Pancreas (tissue), 10 donors: ENCODE measurements around the gene ABHD8. TPM values are rescaled to one million over a fixed set of nuclear protein-coding genes. Genes with fewer than 3 reads are reported as not detected.

Source experiments
- ATAC-seq, 4 donors: fragments of 200-7000 bp; cut with Tn5 transposase; one replicate each; pipeline versions ENCODE4 v1.8.0 to v1.9.1; 2020; ENCODE audit warnings: mild to moderate bottlenecking in 4 of 4, moderate library complexity in 4 of 4
- DNase-seq, 6 donors: peaks; one replicate each; pipeline ENCODE4 v3.0.0-alpha.2; 2020
- FAIRE-seq: peaks from 2 replicates; lab custom pipeline; 2012; peaks lifted over from hg19 to GRCh38; lab: Jason Lieb, UNC
- H3K27ac ChIP-seq, 4 donors: fragments of 200-600 bp; sonication (generic); 1 replicate in 3 of 4; 2 replicates in 1 of 4; pipeline versions ENCODE4 v1.5.0 to v1.8.0; 2020
- H3K27me3 ChIP-seq, 4 donors: fragments of 200-600 bp; one replicate each; pipeline ENCODE4 v1.8.0; 2021
- H3K36me3 ChIP-seq, 3 donors: fragments of 200-600 bp; sonication (generic) in 1 of 3; one replicate each; pipeline versions ENCODE4 v1.5.0 to v1.8.0; 2020 to 2021
- H3K4me1 ChIP-seq, 3 donors: fragments of 200-600 bp; one replicate each; pipeline ENCODE4 v1.8.0; 2021
- H3K4me3 ChIP-seq, 4 donors: fragments of 200-600 bp; sonication (generic) in 2 of 4; one replicate each; pipeline versions ENCODE4 v1.5.0 to v1.8.0; 2020 to 2021
- H3K9me3 ChIP-seq, 4 donors: fragments of 200-600 bp; one replicate each; pipeline ENCODE4 v1.8.0; 2021
- CTCF ChIP-seq, 4 donors: fragments of 200-600 bp; sonication (generic) in 3 of 4; IDR thresholded peaks; one replicate each; pipeline versions ENCODE4 v1.5.0 to v1.8.0; 2021; ENCODE audit warnings: antibody characterized with exemption in 4 of 4
- WGBS, 2 donors: extraction: QIAGEN DNeasy Blood & Tissue Kit; methylation state at CpG; one replicate each; pipeline ENCODE4 v1.1.7; 2013; 5-methylcytosine and 5-hydroxymethylcytosine counted together
- intact Hi-C, 3 donors: fragments of 100-400 bp; cut with DNase I; formaldehyde crosslinking; loops; one replicate each; pipeline versions ENCODE4 v1.11.1 to v1.14.2; 2022
- polyA plus RNA-seq, 2 donors: library from polyadenylated mRNA; stranded (reverse); fragments of 200-250 nt; gene quantifications; one replicate each; pipeline ENCODE4 v1.2.3, GENCODE V29; 2013
- total RNA-seq, 6 donors: library from RNA; stranded (reverse); fragmentation: NEBNext Ultra II Directional in 4 of 6; extraction: Animal tissue kit (Norgen Biotek cat#: 25700) in 4 of 6; gene quantifications; one replicate each; pipeline versions ENCODE4 v1.2.1 to v1.2.4, GENCODE V29; 2021 to 2023
- donor health status: healthy with polysubstance abuse.
- donor health status: DM: no; HTN: no; CAD: no; lungs with moderate emphysema.
- donor health status: DM: no; HTN: no; CAD: no.
- donor health status: control.
- donor health status: control.
- donor health status: Bipolar disorder and iron deficiency.
- donor health status: DM: yes; HTN: yes; CAD: no.
- donor health status: DM: no; HTN: no; CAD: no.
- donor health status: DM: no; HTN: no; CAD: no.
- donor health status: DM: yes; HTN: yes; CAD: no.

The ABHD8 gene
- total and polyA plus RNA-seq, 8 donors = 5.2 to 8.6 (median 6.6) TPM

GRCh38 chr19:17347877-17348276 is 44.7 kb upstream of the ABHD8 start:
- TF ChIP-seq CTCF (IDR thresholded peaks at IDR 0.05) = no peak
- WGBS, 2 donors = 63 to 65% methylated on average over 2 of the region's 2 CpGs
- Histone ChIP-seq H3K9me3 (no peaks in the 10 kb centered on the region), H3K4me3 (no peak overlapping the region), H3K27ac (peak overlapping the region in 1 of 4 donors; percentile 22), H3K27me3 (no peaks in the 10 kb centered on the region), H3K4me1 (no peaks in the 10 kb centered on the region), H3K36me3 (no peaks in the 10 kb centered on the region)
- FAIRE-seq = no peak
- intact Hi-C loops = loop anchor here in 1 of 3 donors (5.0 kb wide), 1 partner anchor 119 kb away; no protein-coding TSS in a partner anchor
- DNase-seq = no peak
- ATAC-seq = no peak

- WGBS, 2 donors = 26 to 51% methylated on average over 6 of the region's 6 CpGs
- Histone ChIP-seq H3K9me3 (no peaks in the 10 kb centered on the region), H3K27me3 (no peaks in the 10 kb centered on the region), H3K4me3 (no peak overlapping the region), H3K36me3 (no peaks in the 10 kb centered on the region), H3K27ac (no peak overlapping the region), H3K4me1 (no peaks in the 10 kb centered on the region)
- intact Hi-C loops = loop anchor here in 1 of 3 donors (5.0 kb wide), 1 partner anchor 120 kb away; no protein-coding TSS in a partner anchor
- FAIRE-seq = no peak
- no peak for TF ChIP-seq CTCF (IDR thresholded peaks at IDR 0.05)
- DNase-seq = no peak
- ATAC-seq = peak in 2 of 4 donors; percentile 30 to 32
These were observed 44.1 kb upstream of the ABHD8 start for GRCh38 chr19:17347361-17347760.

GRCh38 chr19:17346109-17346671 is 43.0 kb upstream of the ABHD8 start:
- no peak overlapping the region for H3K4me3 ChIP-seq
- WGBS, 2 donors = 14 to 19% methylated on average over 17 to 24 of the region's 24 CpGs
- no peaks in the 10 kb centered on the region for H3K27me3 ChIP-seq
- no peak overlapping the region for H3K27ac ChIP-seq
- ATAC-seq (peak; percentile 79 to 97 (median 93)), DNase-seq (peak in 5 of 6 donors; percentile 51 to 91 (median 74)), FAIRE-seq (no peak)
- H3K36me3 ChIP-seq = no peaks in the 10 kb centered on the region
- peak; percentile 93 to 95 (median 94) for TF ChIP-seq CTCF (IDR thresholded peaks at IDR 0.05)
- H3K9me3 ChIP-seq = no peaks in the 10 kb centered on the region
- H3K4me1 ChIP-seq = no peaks in the 10 kb centered on the region
- intact Hi-C loops = loop anchor here in 1 of 3 donors (5.0 kb wide), 1 partner anchor 121 kb away; no protein-coding TSS in a partner anchor

GRCh38 chr19:17341845-17342244 is 38.6 kb upstream of the ABHD8 start:
- H3K36me3 ChIP-seq = no peaks in the 10 kb centered on the region
- TF ChIP-seq CTCF (IDR thresholded peaks at IDR 0.05) = no peak
- H3K27me3 ChIP-seq = no peaks in the 10 kb centered on the region
- no peak overlapping the region for H3K4me3 ChIP-seq
- H3K27ac ChIP-seq = no peak overlapping the region
- WGBS, 2 donors = 80 to 81% methylated on average over 7 of the region's 7 CpGs
- intact Hi-C loops = no loop called here
- no peak for ATAC-seq
- peaks cover 0 to 6% (median 4%) of the 10 kb centered on the region in 3 donors for H3K4me1 ChIP-seq
- FAIRE-seq = no peak
- no peaks in the 10 kb centered on the region for H3K9me3 ChIP-seq
- no peak for DNase-seq

GRCh38 chr19:17341386-17341785 is 38.2 kb upstream of the ABHD8 start:
- peaks cover 0 to 7% (median 4%) of the 10 kb centered on the region in 3 donors for H3K4me1 ChIP-seq
- WGBS, 2 donors = 90 to 95% methylated on average over 15 of the region's 15 CpGs
- no peak overlapping the region for H3K27ac ChIP-seq
- no peaks in the 10 kb centered on the region for H3K36me3 ChIP-seq
- no peak for DNase-seq
- no peaks in the 10 kb centered on the region for H3K9me3 ChIP-seq
- no peak for FAIRE-seq
- no peak for TF ChIP-seq CTCF (IDR thresholded peaks at IDR 0.05)
- no peak for ATAC-seq
- H3K27me3 ChIP-seq = no peaks in the 10 kb centered on the region
- H3K4me3 ChIP-seq = no peak overlapping the region
- intact Hi-C loops = no loop called here
